Fibroblast of mammary gland (primary cell): ENCODE data around the gene PIK3CD.

Experiments
- DNase-seq: peaks from one replicate; pipeline ENCODE4 v3.0.0-alpha.2; 2010; ENCODE audit warnings: low read depth
- H3K4me3 ChIP-seq: 2 replicates; pipeline ENCODE4 v1.5.1; 2011; ENCODE audit warnings: low read depth, mild to moderate bottlenecking, low read length, moderate library complexity; ENCODE audit not compliant: control insufficient read depth
- TF ChIP-seq, protein P1 (sequence below): conservative IDR thresholded peaks from 2 replicates; pipeline ENCODE4 v1.5.1; 2011; ENCODE audit warnings: low read depth, low read length, inconsistent platforms; ENCODE audit not compliant: control insufficient read depth, insufficient read depth

PIK3CD gene

DNA sequence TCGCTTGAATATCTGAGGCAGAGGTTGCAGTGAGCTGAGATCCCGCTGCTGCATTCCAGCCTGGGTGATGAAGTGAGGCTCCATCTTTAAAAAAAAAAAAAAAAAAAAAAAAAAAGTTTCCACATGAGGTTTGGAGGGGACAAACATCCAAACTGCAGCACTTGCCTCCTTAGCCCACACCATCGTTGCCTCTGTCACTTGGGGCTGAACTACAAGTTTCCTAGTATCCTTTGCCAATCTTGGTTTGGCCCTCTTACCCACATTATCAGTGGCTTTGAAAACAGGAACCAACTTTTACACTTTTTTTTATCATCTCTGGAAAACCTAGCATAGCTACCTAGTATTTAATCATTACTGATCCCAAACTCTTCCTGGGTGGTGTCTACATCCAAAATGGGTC lies 113.0 kb downstream of the PIK3CD start:
- TF ChIP-seq, protein P1, sequence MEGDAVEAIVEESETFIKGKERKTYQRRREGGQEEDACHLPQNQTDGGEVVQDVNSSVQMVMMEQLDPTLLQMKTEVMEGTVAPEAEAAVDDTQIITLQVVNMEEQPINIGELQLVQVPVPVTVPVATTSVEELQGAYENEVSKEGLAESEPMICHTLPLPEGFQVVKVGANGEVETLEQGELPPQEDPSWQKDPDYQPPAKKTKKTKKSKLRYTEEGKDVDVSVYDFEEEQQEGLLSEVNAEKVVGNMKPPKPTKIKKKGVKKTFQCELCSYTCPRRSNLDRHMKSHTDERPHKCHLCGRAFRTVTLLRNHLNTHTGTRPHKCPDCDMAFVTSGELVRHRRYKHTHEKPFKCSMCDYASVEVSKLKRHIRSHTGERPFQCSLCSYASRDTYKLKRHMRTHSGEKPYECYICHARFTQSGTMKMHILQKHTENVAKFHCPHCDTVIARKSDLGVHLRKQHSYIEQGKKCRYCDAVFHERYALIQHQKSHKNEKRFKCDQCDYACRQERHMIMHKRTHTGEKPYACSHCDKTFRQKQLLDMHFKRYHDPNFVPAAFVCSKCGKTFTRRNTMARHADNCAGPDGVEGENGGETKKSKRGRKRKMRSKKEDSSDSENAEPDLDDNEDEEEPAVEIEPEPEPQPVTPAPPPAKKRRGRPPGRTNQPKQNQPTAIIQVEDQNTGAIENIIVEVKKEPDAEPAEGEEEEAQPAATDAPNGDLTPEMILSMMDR: no peak
- no peak for DNase-seq
- H3K4me3 ChIP-seq: no peak overlapping the region

DNA sequence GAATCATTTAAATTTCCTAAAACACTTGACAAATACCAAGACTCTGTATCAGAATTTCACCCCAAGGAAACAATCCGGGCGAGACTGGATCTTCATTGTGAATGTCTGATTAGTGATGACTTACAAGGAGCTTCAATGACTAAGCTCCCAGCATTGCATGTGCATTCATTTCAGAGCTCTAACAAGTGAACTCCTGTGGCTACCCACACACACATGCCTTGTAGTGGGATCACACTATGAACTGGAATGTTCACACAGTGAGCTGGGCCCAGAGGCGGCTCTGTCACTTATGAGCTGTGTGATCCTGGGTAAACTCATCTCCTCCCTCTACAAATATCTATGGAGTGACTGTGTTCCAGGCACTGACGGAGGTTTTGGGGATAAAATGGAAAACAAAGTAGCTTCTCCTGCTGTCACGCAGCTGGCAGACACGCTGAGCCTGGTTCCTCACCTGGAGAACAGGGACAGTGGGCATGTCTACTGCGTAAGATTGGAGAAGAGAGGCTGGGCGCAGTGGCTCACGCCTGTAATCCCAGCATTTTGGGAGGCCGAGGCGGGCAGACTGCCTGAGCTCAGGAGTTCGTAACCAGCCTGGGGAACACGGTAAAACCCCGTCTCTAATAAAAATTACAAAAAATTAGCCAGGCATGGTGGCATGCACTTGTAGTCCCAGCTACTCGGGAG lies 115.4 kb downstream of the PIK3CD start:
- peak; percentile 99 for DNase-seq
- H3K4me3 ChIP-seq: no peak overlapping the region
- TF ChIP-seq, protein P1: no peak

DNA sequence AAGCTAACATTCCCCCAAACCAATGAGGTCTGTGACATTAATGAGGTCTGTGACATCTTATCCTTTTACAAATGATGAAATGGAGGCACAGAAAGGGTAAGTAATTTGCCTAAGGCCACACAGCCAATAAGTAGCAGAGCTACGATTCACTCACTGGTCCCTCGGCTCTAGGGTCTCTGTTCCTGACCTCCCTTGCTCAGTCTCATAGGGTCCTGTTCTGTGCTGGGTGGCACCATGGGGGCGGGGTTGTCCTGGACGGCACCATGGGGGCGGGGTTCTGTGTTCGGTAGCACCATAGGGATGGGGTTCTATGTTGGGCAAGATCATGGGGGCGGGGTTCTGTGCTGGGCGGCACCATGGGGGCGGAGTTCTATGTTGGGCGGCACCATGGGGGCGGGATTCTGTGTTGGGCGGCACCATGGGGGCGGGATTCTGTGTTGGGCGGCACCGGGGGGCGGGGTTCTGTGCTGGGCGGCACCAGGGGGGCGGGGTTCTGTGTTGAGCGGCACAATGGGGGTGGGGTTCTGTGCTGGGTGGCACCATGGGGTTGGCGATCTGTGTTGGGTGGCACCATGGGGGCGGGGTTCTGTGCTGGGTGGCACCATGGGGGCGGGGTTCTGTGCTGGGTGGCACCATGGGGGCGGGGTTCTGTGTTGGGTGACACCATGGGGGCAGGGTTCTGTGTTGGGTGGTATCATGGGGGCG lies 116.6 kb downstream of the PIK3CD start:
- H3K4me3 ChIP-seq: no peak overlapping the region
- DNase-seq: no peak
- TF ChIP-seq, protein P1: no peak

DNA sequence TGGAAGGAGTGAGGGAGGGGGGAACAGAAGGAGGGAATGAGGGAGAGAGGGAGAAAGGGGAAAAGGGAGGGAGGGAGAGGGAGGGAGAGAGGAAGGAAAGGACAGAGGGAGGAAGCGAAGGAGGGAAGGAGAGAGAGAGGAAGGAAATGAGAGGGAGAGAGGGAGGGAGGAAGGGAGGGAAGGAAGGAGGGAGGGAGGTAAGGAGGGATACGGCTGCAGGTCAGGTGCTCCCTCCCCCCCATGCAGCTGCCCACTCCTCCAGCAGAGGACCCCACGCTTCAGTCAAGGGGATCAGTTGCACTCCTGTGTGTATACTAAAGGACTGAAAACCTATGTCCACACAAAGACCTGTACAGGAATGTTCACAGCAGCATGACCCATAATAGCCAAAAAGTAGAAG lies 117.5 kb downstream of the PIK3CD start:
- TF ChIP-seq, protein P1: no peak
- no peak for DNase-seq

DNA sequence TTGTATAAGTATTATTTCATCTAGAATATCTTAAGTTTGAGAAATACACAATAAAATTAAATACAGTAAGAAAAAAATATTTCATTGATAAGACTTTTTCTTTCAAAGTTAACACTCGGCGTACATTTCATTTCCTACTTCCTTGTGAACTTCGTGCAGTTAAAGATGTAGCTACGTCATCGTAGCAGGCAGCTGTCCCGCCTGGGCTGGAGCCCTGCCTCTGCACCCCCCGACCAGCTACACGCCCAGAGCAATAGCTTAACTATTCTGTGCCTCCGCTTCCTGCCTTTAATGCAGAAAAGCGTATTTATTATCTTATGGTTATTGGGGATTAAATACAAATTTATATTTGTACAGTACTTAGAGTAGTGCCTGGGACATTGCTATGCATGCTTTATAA lies 118.8 kb downstream of the PIK3CD start:
- TF ChIP-seq, protein P1: no peak
- DNase-seq: peak; percentile 28
- no peak overlapping the region for H3K4me3 ChIP-seq

More for the DNA sequence above, 117.5 kb downstream of the PIK3CD start:
- H3K4me3 ChIP-seq: no peak overlapping the region

DNA sequence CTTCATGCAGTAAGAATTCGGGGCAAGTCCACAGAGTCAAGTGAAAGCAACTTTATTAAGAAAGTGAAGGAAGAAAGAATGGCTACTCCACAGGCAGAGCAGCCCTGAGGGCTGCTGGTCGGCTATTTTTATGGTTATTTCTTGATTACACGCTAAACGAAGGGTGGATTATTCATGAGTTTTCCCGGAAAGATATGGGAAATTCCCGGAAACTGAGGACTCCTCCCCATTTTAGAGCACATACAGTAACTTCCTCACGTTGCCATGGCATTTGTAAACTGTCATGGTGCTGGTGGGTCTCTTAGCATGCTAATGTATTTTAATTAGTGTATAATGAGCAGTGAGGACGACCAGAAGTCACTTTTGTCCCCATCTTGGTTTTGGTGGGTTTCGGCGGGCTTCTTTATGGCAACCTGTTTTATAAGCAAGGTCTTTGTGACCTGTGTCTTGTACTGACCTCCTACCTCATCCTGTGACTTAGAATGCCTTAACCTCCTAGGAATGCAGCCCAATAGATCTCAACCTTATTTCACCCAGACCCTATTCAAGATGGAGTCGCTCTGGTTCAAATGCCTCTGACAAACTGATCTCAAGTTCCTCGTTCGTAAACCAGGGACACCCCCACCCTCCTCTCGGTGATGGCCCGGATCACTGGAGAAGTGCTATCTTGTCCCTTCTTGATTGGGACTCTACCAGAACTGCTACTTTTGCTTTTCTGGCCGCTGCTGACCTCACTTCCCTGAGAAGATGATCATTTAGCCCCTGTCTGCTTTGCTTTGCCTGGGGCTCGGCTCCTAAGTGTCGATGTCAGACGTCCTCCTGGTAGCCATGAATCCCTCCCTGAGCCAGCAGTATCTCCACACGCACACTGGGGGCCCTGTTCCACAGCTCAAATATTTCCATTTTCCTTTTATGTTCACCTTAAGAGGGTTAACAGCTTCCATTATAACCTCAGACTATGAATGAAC lies 123.5 kb downstream of the PIK3CD start:
- TF ChIP-seq, protein P1: no peak
- H3K4me3 ChIP-seq: no peak overlapping the region
- no peak for DNase-seq
